ENCODE measurements around the gene MGAT5. TPM values are rescaled to one million over a fixed set of nuclear protein-coding genes. Genes with fewer than 3 reads are reported as not detected.

Gene MGAT5
- total and polyA plus RNA-seq, 7 donors = 1.1 to 7.0 (median 2.1) TPM

- intact Hi-C loops (cut with DNase I) = loop anchor here (2.0 to 5.0 kb wide), 3 partner anchors 163 to 523 kb away; no protein-coding TSS in a partner anchor
- no peak for TF ChIP-seq CTCF (IDR thresholded peaks at IDR 0.05)
- ATAC-seq (no peak), DNase-seq (no peak)
- Histone ChIP-seq H3K36me3 (ENCODE audit: insufficient read depth in 1 of 2, low read depth in 1 of 2) (no peaks in the 10 kb centered on the region), H3K9me3 (no peaks in the 10 kb centered on the region), H3K27ac (no peak overlapping the region), H3K4me3 (no peak overlapping the region), H3K4me1 (no peaks in the 10 kb centered on the region), H3K27me3 (ENCODE audit: insufficient read depth in 3 of 3, low read length in 2 of 3) (peaks cover 0 to 1% (median 0%) of the 10 kb centered on the region in 3 donors)
- WGBS, 3 donors = 82 to 92% (median 84%) methylated on average over 2 of the region's 2 CpGs
Observed at GRCh38 chr2:134410006-134410405, 156.1 kb downstream of the MGAT5 start.

- WGBS, 3 donors = 64 to 82% (median 74%) methylated on average over 5 of the region's 5 CpGs
- no peak overlapping the region for H3K27ac ChIP-seq
Observed at GRCh38 chr2:134410831-134411231, 157.0 kb downstream of the MGAT5 start.

GRCh38 chr2:134411279-134411827 lies 157.5 kb downstream of the MGAT5 start:
- 62 to 64% (median 62%) methylated on average over 6 of the region's 6 CpGs for WGBS, 3 donors
- ATAC-seq = no peak
- H3K4me1 ChIP-seq = no peaks in the 10 kb centered on the region

More at GRCh38 chr2:134410831-134411231, 157.0 kb downstream of the MGAT5 start:
- DNase-seq (no peak), ATAC-seq (no peak)
- Histone ChIP-seq H3K4me3 (no peak overlapping the region), H3K4me1 (no peaks in the 10 kb centered on the region), H3K9me3 (no peaks in the 10 kb centered on the region), H3K36me3 (ENCODE audit: insufficient read depth in 1 of 2, low read depth in 1 of 2) (no peaks in the 10 kb centered on the region), H3K27me3 (ENCODE audit: insufficient read depth in 3 of 3, low read length in 2 of 3) (peaks cover 0 to 1% (median 0%) of the 10 kb centered on the region in 3 donors)
- no peak for TF ChIP-seq CTCF (IDR thresholded peaks at IDR 0.05)
- intact Hi-C loops (cut with DNase I) = loop anchor here (2.0 to 5.0 kb wide), 3 partner anchors 164 to 524 kb away; no protein-coding TSS in a partner anchor

GRCh38 chr2:134411828-134412638 lies 158.2 kb downstream of the MGAT5 start:
- Histone ChIP-seq H3K27ac (no peak overlapping the region), H3K4me1 (no peaks in the 10 kb centered on the region), H3K9me3 (no peaks in the 10 kb centered on the region), H3K4me3 (no peak overlapping the region), H3K27me3 (ENCODE audit: insufficient read depth in 3 of 3, low read length in 2 of 3) (no peaks in the 10 kb centered on the region), H3K36me3 (ENCODE audit: insufficient read depth in 1 of 2, low read depth in 1 of 2) (no peaks in the 10 kb centered on the region)
- ATAC-seq (peak; percentile 89 to 96 (median 92)), DNase-seq (peak; percentile 51 to 69)
- intact Hi-C loops (cut with DNase I) = loop anchor here (1.0 to 5.0 kb wide), 4 partner anchors 165 to 525 kb away; no protein-coding TSS in a partner anchor
- WGBS, 3 donors = 33 to 44% (median 33%) methylated on average over 8 of the region's 8 CpGs
- peak; percentile 70 for TF ChIP-seq CTCF (IDR thresholded peaks at IDR 0.05)

More at GRCh38 chr2:134411279-134411827, 157.5 kb downstream of the MGAT5 start:
- TF ChIP-seq CTCF (IDR thresholded peaks at IDR 0.05) = no peak
- no peak overlapping the region for H3K27ac ChIP-seq
- no peaks in the 10 kb centered on the region for H3K27me3 ChIP-seq (ENCODE audit: insufficient read depth in 3 of 3, low read length in 2 of 3)
- intact Hi-C loops (cut with DNase I) = loop anchor here (2.0 to 5.0 kb wide), 3 partner anchors 164 to 525 kb away; no protein-coding TSS in a partner anchor
- no peaks in the 10 kb centered on the region for H3K9me3 ChIP-seq
- no peak for DNase-seq
- no peaks in the 10 kb centered on the region for H3K36me3 ChIP-seq (ENCODE audit: insufficient read depth in 1 of 2, low read depth in 1 of 2)
- H3K4me3 ChIP-seq = no peak overlapping the region

Data from psoas muscle (tissue), 8 donors.